ENCODE results near the gene TOPBP1. TPM values are rescaled to one million over a fixed set of nuclear protein-coding genes. Genes with fewer than 3 reads are reported as not detected.

The TOPBP1 gene
- total and polyA plus RNA-seq, 2 of the 8 experiments (the other 6 are each of a cell fraction or from before 2014, with no cell fraction given), result 19.7 to 35.9 TPM

DNA sequence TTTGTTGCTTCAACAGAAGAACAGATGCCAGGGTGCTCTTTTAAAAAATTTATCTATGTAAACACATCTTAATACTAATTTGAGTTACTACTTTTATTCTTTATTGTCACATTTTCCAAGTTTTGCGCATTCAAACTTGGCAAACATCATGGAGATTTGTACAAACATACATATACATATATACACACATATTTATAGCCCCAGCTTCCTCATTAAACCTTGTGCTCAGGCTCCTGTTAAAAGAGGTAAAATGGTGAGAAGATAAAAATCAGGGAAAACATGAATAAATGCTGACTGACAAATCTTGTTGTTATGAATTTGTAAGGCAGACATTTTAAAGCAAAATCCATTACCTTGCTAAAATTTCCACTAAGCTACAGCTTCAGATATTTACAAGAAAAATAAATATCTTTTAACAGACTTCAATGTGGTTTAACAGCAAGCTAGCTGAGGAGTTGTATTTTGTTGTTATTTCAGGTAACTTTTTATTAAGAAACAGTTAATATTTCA is 61.1 kb downstream of the TOPBP1 start:
- Histone ChIP-seq H3K23me2 (ENCODE audit: low read depth, low read length) (no peaks in the 10 kb centered on the region), H3K4me2 (ENCODE audit: insufficient read depth in 1 of 2, low read depth in 2 of 2, low read length in 2 of 2) (no peak overlapping the region), H3K14ac (ENCODE audit: insufficient read length) (no peak overlapping the region), H2BK15ac (ENCODE audit: low read length) (no peak overlapping the region), H2BK12ac (ENCODE audit: low read depth, low read length) (no peak overlapping the region), H3K27me3 (replicated peaks in 1 of 4; ENCODE audit: control insufficient read depth in 3 of 4, extremely low read depth in 1 of 4, insufficient read depth in 3 of 4, low read length in 3 of 4) (no peaks in the 10 kb centered on the region), H2BK5ac (ENCODE audit: low read depth, low read length) (no peak overlapping the region), H2BK120ac (replicated peaks; ENCODE audit: low read depth, low read length) (no peak overlapping the region), H3K18ac (ENCODE audit: extremely low read depth, low read length) (no peak overlapping the region), H4K91ac (replicated peaks; ENCODE audit: insufficient read length, low read length) (no peak overlapping the region), H4K8ac (ENCODE audit: extremely low read depth, insufficient read depth, low read length) (no peak overlapping the region), H3K36me3 (ENCODE audit: control insufficient read depth in 2 of 4, insufficient read depth in 4 of 4, low read length in 3 of 4) (peaks cover 0 to 4% (median 0%) of the 10 kb centered on the region in 4 experiments; a peak in 2 of 8 replicates), H3K4me3 (ENCODE audit: extremely low read depth in 1 of 4, insufficient read depth in 2 of 4, low read depth in 3 of 4, low read length in 4 of 4) (no peak overlapping the region), H3K4ac (replicated peaks; ENCODE audit: insufficient read length, low read depth, low read length) (no peak overlapping the region), H2BK20ac (ENCODE audit: low read length) (no peak overlapping the region), H2AK5ac (ENCODE audit: low read depth, low read length) (no peak overlapping the region), H2AFZ (ENCODE audit: low read length) (no peak overlapping the region), H3K9me3 (ENCODE audit: insufficient read depth in 2 of 2, low read depth in 1 of 2, low read length in 1 of 2) (no peaks in the 10 kb centered on the region), H3K23ac (ENCODE audit: insufficient read length) (no peak overlapping the region), H3K56ac (replicated peaks; ENCODE audit: insufficient read length, low read depth, low read length) (no peak overlapping the region), H4K5ac (ENCODE audit: insufficient read length, low read depth, low read length) (no peak overlapping the region), H3K79me1 (ENCODE audit: low read depth, low read length) (no peaks in the 10 kb centered on the region), H3K9ac (replicated peaks in 1 of 4; ENCODE audit: extremely low read depth in 1 of 4, low read depth in 3 of 4, low read length in 3 of 4) (no peak overlapping the region), H4K20me1 (replicated peaks in 1 of 2; ENCODE audit: control insufficient read depth in 1 of 2, insufficient read depth in 2 of 2, low read length in 2 of 2) (no peaks in the 10 kb centered on the region), H3K79me2 (ENCODE audit: control insufficient read depth in 1 of 2, insufficient read depth in 2 of 2, low read length in 2 of 2) (no peaks in the 10 kb centered on the region), H3K4me1 (replicated peaks in 1 of 4; ENCODE audit: control insufficient read depth in 3 of 4, insufficient read depth in 4 of 4, low read length in 3 of 4) (peaks cover 0 to 2% (median 0%) of the 10 kb centered on the region in 4 experiments; a peak in 1 of 7 replicates), H3K27ac (ENCODE audit: low read depth, low read length) (no peak overlapping the region)
- FAIRE-seq (no peak), DNase-seq (ENCODE audit: low read depth in 1 of 2, low spot score in 2 of 2) (no peak)
- ChIA-PET POLR2A (ENCODE audit: partially characterized antibody) (interaction anchor here (1.3 kb wide), 1 partner anchor 27 kb away, joined by 5 read pairs; the partner anchor contains the start of gene CDV3), CTCF (ENCODE audit: partially characterized antibody) (no interaction called here)
- WGBS, 2 experiments (ENCODE audit: extremely low coverage in 1 of 2, insufficient coverage in 1 of 2, insufficient read length in 1 of 2, insufficient replicate concordance in 2 of 2, low coverage in 1 of 2, low lambda C conversion rate in 2 of 2, missing lambda C conversion rate in 1 of 2), result 100% methylated on average over 1 of the region's 1 CpG; no CpG with 5 or more reads in 1 of the 2 experiments
- TF ChIP-seq CBX8 (IDR thresholded peaks at IDR 0.05; ENCODE audit: borderline replicate concordance, low read depth, low read length) (no peak), TCF12 (IDR thresholded peaks at IDR 0.05; ENCODE audit: low read depth, low read length) (no peak), SUZ12 (IDR thresholded peaks at IDR 0.05; ENCODE audit: low read length) (no peak), ASH2L (IDR thresholded peaks at IDR 0.05; ENCODE audit: low read length) (no peak), KDM4A (IDR thresholded peaks at IDR 0.05; ENCODE audit: low read depth, low read length, severe bottlenecking) (no peak), CHD1 (IDR thresholded peaks at IDR 0.05; ENCODE audit: low read depth, low read length) (no peak), CTBP2 (IDR thresholded peaks at IDR 0.05; ENCODE audit: borderline replicate concordance, insufficient read depth, insufficient read length, low read length) (no peak), SRF (IDR thresholded peaks at IDR 0.05; ENCODE audit: low read depth, low read length) (no peak), SIN3A (conservative IDR thresholded peaks at IDR 0.05 in 1 of 2, IDR thresholded peaks at IDR 0.05 in 1 of 2; ENCODE audit: low read depth in 1 of 2, low read length in 2 of 2) (no peak), NRF1 (IDR thresholded peaks at IDR 0.05; ENCODE audit: low read depth, low read length) (no peak), TAF1 (IDR thresholded peaks at IDR 0.05; ENCODE audit: low read depth, low read length) (no peak), POLR2AphosphoS5 (IDR thresholded peaks at IDR 0.05; ENCODE audit: low read depth, low read length) (no peak), BRCA1 (IDR thresholded peaks at IDR 0.05; ENCODE audit: low read depth, low read length) (no peak)

Measured in H1 (cell line).